ENCODE measurements around the gene ARRB1. TPM values are rescaled to one million over a fixed set of nuclear protein-coding genes. Genes with fewer than 3 reads are reported as not detected.
"Not testable (repeated sequence)": the region's sequence is repeated elsewhere in the genome, so short reads cannot be mapped to it uniquely, and the experiment has no call there.

The ARRB1 gene
- total and polyA plus RNA-seq, 10 of the 15 experiments (the other 5 are each of a cell fraction or from before 2014, with no cell fraction given) = 0.39 to 12.9 (median 1.7) TPM

DNA sequence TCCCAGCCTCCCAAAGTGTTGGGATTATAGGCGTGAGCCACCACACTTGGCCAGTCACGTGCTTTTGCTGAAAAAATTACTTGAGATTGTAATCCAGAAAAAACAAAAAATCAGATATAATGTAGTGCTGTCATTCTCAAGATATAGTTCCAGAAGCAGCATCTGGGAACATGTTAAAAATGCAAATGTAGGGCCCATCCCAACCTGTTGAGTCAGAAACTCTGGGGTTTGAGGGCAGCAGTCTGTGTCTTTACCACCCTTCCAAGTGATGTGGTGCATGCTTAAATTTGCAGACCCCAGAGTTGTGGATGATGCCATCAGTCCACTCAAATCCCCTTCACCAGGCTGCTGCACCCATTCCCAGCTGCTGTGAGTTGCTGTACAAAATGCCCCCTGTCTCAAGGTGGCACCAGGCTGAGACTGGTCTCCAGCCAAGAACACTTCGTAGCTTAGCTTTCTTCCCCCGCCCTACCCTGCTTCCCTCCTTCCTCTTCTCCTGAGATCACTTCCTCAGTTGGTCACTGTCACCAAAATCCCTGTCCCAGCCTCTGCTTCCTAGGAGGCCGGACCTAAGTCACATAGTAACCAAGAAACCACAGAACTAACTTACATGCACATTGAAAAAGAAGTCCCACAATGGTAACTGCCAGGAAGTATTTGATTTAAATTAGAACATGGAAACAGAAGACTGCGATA is 18.2 kb upstream of the ARRB1 start:
- WGBS (ENCODE audit: insufficient coverage, insufficient replicate concordance, low lambda C conversion rate, missing lambda C conversion rate) = 27% methylated on average over 6 of the region's 6 CpGs
- FAIRE-seq (no peak), ATAC-seq (no peak), DNase-seq (ENCODE audit: low read depth, low spot score) (no peak)
- intact Hi-C loops (cut with micrococcal nuclease; ENCODE audit: unreplicated experiment) = no loop called here
- ChIA-PET RAD21 (ENCODE audit: unreplicated experiment) (interaction anchor here (0.7 kb wide), 1 partner anchor 1220 kb away, joined by 3 read pairs; no protein-coding TSS in a partner anchor), POLR2A (no interaction called here), CTCF (interaction anchor here (0.5 to 1.2 kb wide), 3 partner anchors 12 to 107 kb away, joined by 3 to 7 read pairs (median 3); no protein-coding TSS in a partner anchor), SMC1A (ENCODE audit: uncharacterized antibody, unreplicated experiment) (interaction anchor here (0.6 to 0.9 kb wide), 2 partner anchors 90 to 276 kb away, joined by 3 to 7 read pairs; no protein-coding TSS in a partner anchor)
- no peaks in the 10 kb centered on the region; a peak in 1 of 4 replicates for H3K27me3 ChIP-seq (replicated peaks in 1 of 2; ENCODE audit: control insufficient read depth in 2 of 2, insufficient read depth in 2 of 2, low read length in 1 of 2)
- H3K9ac ChIP-seq (ENCODE audit: control insufficient read depth, insufficient read depth, low read length) = no peak overlapping the region
- H2AFZ ChIP-seq (ENCODE audit: control insufficient read depth, low read depth, low read length) = no peak overlapping the region
- H3K4me3 ChIP-seq = no peak overlapping the region
- H3K9me3 ChIP-seq (replicated peaks; ENCODE audit: control insufficient read depth, insufficient read depth, low read length) = no peaks in the 10 kb centered on the region; the same call in 2 of the 3 replicates
- H3K79me2 ChIP-seq (ENCODE audit: control insufficient read depth, insufficient read depth, low read length) = no peaks in the 10 kb centered on the region
- no peaks in the 10 kb centered on the region for H3K36me3 ChIP-seq (ENCODE audit: control insufficient read depth in 2 of 2, insufficient read depth in 2 of 2, low read length in 1 of 2)
- H3K27ac ChIP-seq (ENCODE audit: control insufficient read depth, insufficient read depth) = no peak overlapping the region
- no peaks in the 10 kb centered on the region for H4K20me1 ChIP-seq (ENCODE audit: control insufficient read depth, insufficient read depth)
- no peaks in the 10 kb centered on the region for H3K4me1 ChIP-seq (ENCODE audit: control insufficient read depth, insufficient read depth, low read length)
- H3K4me2 ChIP-seq (ENCODE audit: control insufficient read depth, insufficient read depth) = no peak overlapping the region
- BruUV-seq (replicated peaks) = no TSS peak
- in situ Hi-C loops (cut with MboI) = no loop called here
- no peak for TF ChIP-seq POLR2AphosphoS2 (IDR thresholded peaks at IDR 0.05; ENCODE audit: low read depth, low read length)
- no peak for TF ChIP-seq ESRRA (IDR thresholded peaks at IDR 0.05; ENCODE audit: low read length)
- TF ChIP-seq SREBF1 (IDR thresholded peaks at IDR 0.05; ENCODE audit: low read length) = no peak
- no peak for TF ChIP-seq GABPA (IDR thresholded peaks at IDR 0.05; ENCODE audit: low read depth)

DNA sequence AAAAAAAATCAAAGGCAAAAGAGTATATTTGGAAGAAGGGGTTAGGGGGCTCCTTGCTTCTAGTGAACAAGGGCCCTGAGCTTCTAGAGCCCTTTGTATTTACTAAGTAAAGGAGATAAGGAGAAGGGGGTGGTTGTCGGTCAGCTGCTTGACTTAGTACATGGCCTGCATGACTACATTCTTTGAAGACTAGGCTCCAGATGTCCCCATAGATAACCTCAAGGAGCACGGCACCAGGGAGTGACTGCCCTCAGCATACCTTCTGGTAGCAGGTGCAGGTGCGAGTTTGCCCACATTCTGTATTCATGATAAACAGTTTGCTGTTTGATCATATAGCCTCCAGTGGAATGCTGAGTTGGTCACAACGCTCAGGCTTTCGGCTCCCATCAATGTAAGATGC is 15.4 kb upstream of the ARRB1 start:
- H3K27ac ChIP-seq (ENCODE audit: control insufficient read depth, insufficient read depth); H3K4me1 ChIP-seq (ENCODE audit: control insufficient read depth, insufficient read depth, low read length); H3K79me2 ChIP-seq (ENCODE audit: control insufficient read depth, insufficient read depth, low read length); H4K20me1 ChIP-seq (ENCODE audit: control insufficient read depth, insufficient read depth); H3K4me3 ChIP-seq; H3K9me3 ChIP-seq (replicated peaks; ENCODE audit: control insufficient read depth, insufficient read depth, low read length); BruUV-seq (replicated peaks); intact Hi-C loops (cut with micrococcal nuclease; ENCODE audit: unreplicated experiment); H3K4me2 ChIP-seq (ENCODE audit: control insufficient read depth, insufficient read depth); H3K27me3 ChIP-seq (replicated peaks in 1 of 2; ENCODE audit: control insufficient read depth in 2 of 2, insufficient read depth in 2 of 2, low read length in 1 of 2); H3K36me3 ChIP-seq (ENCODE audit: control insufficient read depth in 2 of 2, insufficient read depth in 2 of 2, low read length in 1 of 2); H2AFZ ChIP-seq (ENCODE audit: control insufficient read depth, low read depth, low read length); in situ Hi-C loops (cut with MboI); DNase-seq (ENCODE audit: low read depth, low spot score); RAD21 ChIA-PET (ENCODE audit: unreplicated experiment); POLR2A ChIA-PET; FAIRE-seq; H3K9ac ChIP-seq (ENCODE audit: control insufficient read depth, insufficient read depth, low read length); CTCF ChIA-PET; ATAC-seq: not testable (repeated sequence)
- 49% methylated on average over 5 of the region's 5 CpGs for WGBS (ENCODE audit: insufficient coverage, insufficient replicate concordance, low lambda C conversion rate, missing lambda C conversion rate)
- SMC1A ChIA-PET (ENCODE audit: uncharacterized antibody, unreplicated experiment) = interaction anchor here (0.7 kb wide), 1 partner anchor 45 kb away, joined by 3 read pairs; no protein-coding TSS in a partner anchor

All from GM12878 (cell line).